ENCODE measurements around the gene HOXA11. TPM values are rescaled to one million over a fixed set of nuclear protein-coding genes. Genes with fewer than 3 reads are reported as not detected.

The HOXA11 gene
- total RNA-seq, 1 experiment from 2014 or later = not detected

- Histone ChIP-seq H3K27ac (ENCODE audit: low read depth, low read length, poor library complexity, severe bottlenecking) (no peak overlapping the region), H3K4me1 (ENCODE audit: insufficient read depth, low read length, poor library complexity, severe bottlenecking) (no peaks in the 10 kb centered on the region), H3K9me3 (ENCODE audit: low read depth, low read length, poor library complexity, severe bottlenecking) (no peaks in the 10 kb centered on the region), H3K36me3 (ENCODE audit: insufficient read depth, low read length, poor library complexity, severe bottlenecking) (no peaks in the 10 kb centered on the region), H3K27me3 (replicated peaks; ENCODE audit: insufficient read depth, low read depth, low read length, poor library complexity) (peaks cover 95% of the 10 kb centered on the region), H3K4me3 (ENCODE audit: low read depth, low read length, poor library complexity, severe bottlenecking) (no peak overlapping the region)
- no peak for TF ChIP-seq EZH2 (IDR thresholded peaks at IDR 0.05; ENCODE audit: borderline replicate concordance, low read depth, low read length, poor library complexity, severe bottlenecking)
- no peak for TF ChIP-seq CTCF (conservative IDR thresholded peaks at IDR 0.05; ENCODE audit: low read depth, low read length)
- BruUV-seq (replicated peaks) = no TSS peak
- intact Hi-C loops (cut with micrococcal nuclease; ENCODE audit: unreplicated experiment) = no loop called here
- ChIA-PET CTCF (interaction anchor here (0.6 to 0.7 kb wide), 2 partner anchors 16 to 504 kb away, joined by 4 to 9 read pairs; no protein-coding TSS in a partner anchor), POLR2A (ENCODE audit: low non-redundant PET) (no interaction called here)
- no peak for DNase-seq (ENCODE audit: low spot score)
Observed at GRCh38 chr7:27180431-27181420, 4.3 kb downstream of the HOXA11 start.

DNA sequence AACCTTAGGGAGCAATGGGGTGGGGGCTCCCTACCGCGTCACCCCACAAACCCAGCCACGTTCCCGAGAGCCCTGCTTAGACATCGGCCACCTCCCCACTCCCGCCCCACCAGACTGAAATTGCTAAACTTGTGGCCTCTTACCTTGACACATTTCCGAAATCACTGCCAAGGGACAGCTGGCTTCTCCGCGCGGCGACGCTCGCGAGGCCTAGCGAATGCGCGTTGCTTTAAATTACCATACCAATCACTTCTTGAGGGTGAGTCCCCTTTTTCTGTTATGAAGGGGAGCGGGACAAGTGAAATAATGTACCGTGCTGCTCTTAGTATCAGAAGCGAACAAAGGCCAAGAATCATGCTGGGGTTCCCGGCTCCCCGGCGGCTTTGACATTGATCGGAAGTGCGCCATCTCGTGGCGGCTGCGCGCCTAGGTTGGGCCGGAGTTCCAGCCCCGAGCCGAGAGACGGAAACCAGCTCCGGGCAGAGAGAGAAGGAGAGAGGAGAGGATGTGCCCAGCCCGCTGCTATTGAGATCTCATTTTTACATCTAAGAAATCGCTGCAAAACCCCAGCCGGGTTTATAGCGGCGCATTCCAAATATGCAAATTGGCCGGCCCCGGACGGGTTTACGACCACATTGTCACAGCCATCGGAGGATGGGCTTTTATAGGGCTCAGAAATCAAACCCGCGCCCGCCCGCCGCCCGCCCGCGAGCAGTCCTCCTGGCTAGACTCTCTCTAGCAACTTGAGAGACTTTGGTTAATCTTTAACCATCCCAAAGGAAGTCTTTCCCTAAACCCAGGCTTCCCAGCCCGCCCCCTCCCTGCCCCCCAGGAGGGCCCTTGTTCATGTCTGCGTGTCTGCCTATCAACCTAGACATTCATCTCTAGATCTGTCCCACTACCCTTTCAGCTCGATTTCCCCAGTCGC is 5.3 kb downstream of the HOXA11 start:
- ChIA-PET CTCF (interaction anchor here (0.6 to 0.7 kb wide), 2 partner anchors 17 to 503 kb away, joined by 4 to 9 read pairs; no protein-coding TSS in a partner anchor), POLR2A (ENCODE audit: low non-redundant PET) (no interaction called here)
- Histone ChIP-seq H3K4me3 (ENCODE audit: low read depth, low read length, poor library complexity, severe bottlenecking) (peak overlapping the region; percentile 27), H3K4me1 (ENCODE audit: insufficient read depth, low read length, poor library complexity, severe bottlenecking) (no peaks in the 10 kb centered on the region), H3K9me3 (ENCODE audit: low read depth, low read length, poor library complexity, severe bottlenecking) (no peaks in the 10 kb centered on the region), H3K36me3 (ENCODE audit: insufficient read depth, low read length, poor library complexity, severe bottlenecking) (no peaks in the 10 kb centered on the region), H3K27me3 (replicated peaks; ENCODE audit: insufficient read depth, low read depth, low read length, poor library complexity) (peaks cover 95% of the 10 kb centered on the region), H3K27ac (ENCODE audit: low read depth, low read length, poor library complexity, severe bottlenecking) (no peak overlapping the region)
- peak; percentile 72 for DNase-seq (ENCODE audit: low spot score)
- TF ChIP-seq EZH2 (IDR thresholded peaks at IDR 0.05; ENCODE audit: borderline replicate concordance, low read depth, low read length, poor library complexity, severe bottlenecking) (no peak), CTCF (conservative IDR thresholded peaks at IDR 0.05; ENCODE audit: low read depth, low read length) (peak; percentile 94)
- no TSS peak for BruUV-seq (replicated peaks)
- intact Hi-C loops (cut with micrococcal nuclease; ENCODE audit: unreplicated experiment) = no loop called here

- Histone ChIP-seq H3K36me3 (ENCODE audit: insufficient read depth, low read length, poor library complexity, severe bottlenecking) (no peaks in the 10 kb centered on the region), H3K27me3 (replicated peaks; ENCODE audit: insufficient read depth, low read depth, low read length, poor library complexity) (peaks cover 95% of the 10 kb centered on the region), H3K4me1 (ENCODE audit: insufficient read depth, low read length, poor library complexity, severe bottlenecking) (no peaks in the 10 kb centered on the region), H3K27ac (ENCODE audit: low read depth, low read length, poor library complexity, severe bottlenecking) (no peak overlapping the region), H3K4me3 (ENCODE audit: low read depth, low read length, poor library complexity, severe bottlenecking) (no peak overlapping the region), H3K9me3 (ENCODE audit: low read depth, low read length, poor library complexity, severe bottlenecking) (no peaks in the 10 kb centered on the region)
- BruUV-seq (replicated peaks) = no TSS peak
- ChIA-PET CTCF (interaction anchor here (0.5 to 0.6 kb wide), 2 partner anchors 499 to 810 kb away, joined by 3 to 5 read pairs; no protein-coding TSS in a partner anchor), POLR2A (ENCODE audit: low non-redundant PET) (no interaction called here)
- TF ChIP-seq CTCF (conservative IDR thresholded peaks at IDR 0.05; ENCODE audit: low read depth, low read length) (no peak), EZH2 (IDR thresholded peaks at IDR 0.05; ENCODE audit: borderline replicate concordance, low read depth, low read length, poor library complexity, severe bottlenecking) (no peak)
- intact Hi-C loops (cut with micrococcal nuclease; ENCODE audit: unreplicated experiment) = no loop called here
- no peak for DNase-seq (ENCODE audit: low spot score)
Observed at GRCh38 chr7:27179030-27179429, 6.0 kb downstream of the HOXA11 start.

All from A673 (cell line).